ENCODE measurements around the gene KMT2C. TPM values are rescaled to one million over a fixed set of nuclear protein-coding genes. Genes with fewer than 3 reads are reported as not detected.

KMT2C gene
- total and polyA plus RNA-seq, 2 of the 13 experiments (the other 11 are each of a cell fraction or from before 2014, with no cell fraction given) = 7.1 to 14.4 TPM

- DNase-seq (ENCODE audit: low spot score) = no peak
- Histone ChIP-seq H3K27ac (ENCODE audit: extremely low read length, insufficient read depth, low read length) (no peak overlapping the region), H3K9me3 (ENCODE audit: low read length) (no peaks in the 10 kb centered on the region), H3K4me1 (ENCODE audit: insufficient read depth, low read length) (peaks cover 10% of the 10 kb centered on the region), H3K36me3 (replicated peaks in 1 of 2; ENCODE audit: control insufficient read depth in 1 of 2, insufficient read depth in 2 of 2, low read length in 2 of 2) (no peaks in the 10 kb centered on the region), H3K4me3 (replicated peaks in 1 of 3; ENCODE audit: insufficient read depth in 1 of 3, low read depth in 2 of 3, low read length in 3 of 3) (no peak overlapping the region), H3K9ac (ENCODE audit: insufficient read depth, low read depth, low read length) (no peak overlapping the region), H3K27me3 (ENCODE audit: control insufficient read depth in 1 of 2, insufficient read depth in 2 of 2, low read length in 2 of 2) (no peaks in the 10 kb centered on the region), H3K79me2 (ENCODE audit: insufficient read depth, low read length) (peaks cover 23% of the 10 kb centered on the region), H3K4me2 (ENCODE audit: low read depth, low read length) (no peak overlapping the region), H2AFZ (ENCODE audit: low read length) (no peak overlapping the region), H4K20me1 (ENCODE audit: insufficient read depth, low read length) (peaks cover 8% of the 10 kb centered on the region)
- ATAC-seq = no peak
- BruUV-seq (replicated peaks) = no TSS peak
- POLR2A ChIA-PET = interaction anchor here (1.0 kb wide), 1 partner anchor 9 kb away, joined by 3 read pairs; no protein-coding TSS in a partner anchor
- intact Hi-C loops (cut with micrococcal nuclease; ENCODE audit: unreplicated experiment) = loop anchor here (10.0 kb wide), 1 partner anchor 123 kb away; no protein-coding TSS in a partner anchor
- TF ChIP-seq ZSCAN5A (CRISPR knock-in tag; IDR thresholded peaks at IDR 0.05; ENCODE audit: borderline replicate concordance) (no peak), ZNF460 (CRISPR knock-in tag; IDR thresholded peaks at IDR 0.05; ENCODE audit: borderline replicate concordance) (no peak), TBL1XR1 (IDR thresholded peaks at IDR 0.05; ENCODE audit: borderline replicate concordance, low read length, partially characterized antibody) (no peak), ATF4 (CRISPR knock-in tag; IDR thresholded peaks at IDR 0.05) (no peak), ZNF614 (CRISPR knock-in tag; IDR thresholded peaks at IDR 0.05; ENCODE audit: borderline replicate concordance) (no peak), ZNF451 (CRISPR knock-in tag; IDR thresholded peaks at IDR 0.05) (no peak), SMYD3 (CRISPR knock-in tag; IDR thresholded peaks at IDR 0.05) (no peak)
- 98% methylated on average over 2 of the region's 2 CpGs for WGBS (ENCODE audit: low lambda C conversion rate)
- in situ Hi-C loops (cut with HindIII; ENCODE audit: extremely low pct_ligation_motif_present, low pct_unique_long_range_greater_than_20kb) = loop anchor here (10.0 kb wide), 1 partner anchor 363 kb away; no protein-coding TSS in a partner anchor
- CTCF ChIA-PET (ENCODE audit: low intra/inter-chr PET ratio, low total read pairs) = interaction anchor here (0.9 to 1.1 kb wide), 2 partner anchors 52 to 365 kb away, joined by 3 to 7 read pairs; no protein-coding TSS in a partner anchor
- FAIRE-seq = no peak
These were observed 93.9 kb downstream of the KMT2C start for GRCh38 chr7:152341914-152342236.
